ENCODE data around the gene KCNMB2.

The KCNMB2 gene

DNA sequence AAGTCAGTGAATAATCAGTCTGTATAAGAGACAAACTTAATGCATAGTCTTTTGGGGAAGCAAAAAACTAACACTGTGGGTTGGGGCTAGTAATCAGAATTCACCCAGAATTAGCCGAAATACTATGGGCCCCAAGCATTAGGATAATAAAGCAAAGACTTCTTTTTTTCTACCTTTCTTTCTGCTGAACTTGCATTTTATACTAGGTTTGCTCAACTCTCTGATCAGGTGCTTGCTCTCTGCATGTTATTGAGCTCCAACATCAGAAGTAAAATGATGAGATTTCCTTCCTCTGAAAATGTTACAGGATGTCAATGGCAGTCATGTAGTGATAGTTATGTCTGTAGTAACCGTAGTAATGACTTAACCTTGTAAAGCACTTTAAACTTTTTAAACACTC lies 216.6 kb downstream of the KCNMB2 start:
- Histone ChIP-seq H3K27me3 (ENCODE audit: insufficient read depth, low read depth, severe bottlenecking) (no peaks in the 10 kb centered on the region), H3K36me3 (no peaks in the 10 kb centered on the region), H3K9me3 (ENCODE audit: severe bottlenecking) (no peaks in the 10 kb centered on the region), H3K4me3 (ENCODE audit: low read depth, low read length) (no peak overlapping the region), H3K27ac (no peak overlapping the region)
- no peak for DNase-seq
- TF ChIP-seq, protein P1, sequence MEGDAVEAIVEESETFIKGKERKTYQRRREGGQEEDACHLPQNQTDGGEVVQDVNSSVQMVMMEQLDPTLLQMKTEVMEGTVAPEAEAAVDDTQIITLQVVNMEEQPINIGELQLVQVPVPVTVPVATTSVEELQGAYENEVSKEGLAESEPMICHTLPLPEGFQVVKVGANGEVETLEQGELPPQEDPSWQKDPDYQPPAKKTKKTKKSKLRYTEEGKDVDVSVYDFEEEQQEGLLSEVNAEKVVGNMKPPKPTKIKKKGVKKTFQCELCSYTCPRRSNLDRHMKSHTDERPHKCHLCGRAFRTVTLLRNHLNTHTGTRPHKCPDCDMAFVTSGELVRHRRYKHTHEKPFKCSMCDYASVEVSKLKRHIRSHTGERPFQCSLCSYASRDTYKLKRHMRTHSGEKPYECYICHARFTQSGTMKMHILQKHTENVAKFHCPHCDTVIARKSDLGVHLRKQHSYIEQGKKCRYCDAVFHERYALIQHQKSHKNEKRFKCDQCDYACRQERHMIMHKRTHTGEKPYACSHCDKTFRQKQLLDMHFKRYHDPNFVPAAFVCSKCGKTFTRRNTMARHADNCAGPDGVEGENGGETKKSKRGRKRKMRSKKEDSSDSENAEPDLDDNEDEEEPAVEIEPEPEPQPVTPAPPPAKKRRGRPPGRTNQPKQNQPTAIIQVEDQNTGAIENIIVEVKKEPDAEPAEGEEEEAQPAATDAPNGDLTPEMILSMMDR (IDR thresholded peaks at IDR 0.05; ENCODE audit: low read depth, low read length) = no peak

GRCh38 chr3:178754852-178755510 lies 218.7 kb downstream of the KCNMB2 start:
- no peaks in the 10 kb centered on the region for H3K9me3 ChIP-seq (ENCODE audit: severe bottlenecking)
- no peaks in the 10 kb centered on the region for H3K27me3 ChIP-seq (ENCODE audit: insufficient read depth, low read depth, severe bottlenecking)
- TF ChIP-seq, protein P1 (IDR thresholded peaks at IDR 0.05; ENCODE audit: low read depth, low read length) = no peak
- H3K27ac ChIP-seq = no peak overlapping the region
- no peak for DNase-seq
- no peak overlapping the region for H3K4me3 ChIP-seq (ENCODE audit: low read depth, low read length)
- no peaks in the 10 kb centered on the region for H3K36me3 ChIP-seq

DNA sequence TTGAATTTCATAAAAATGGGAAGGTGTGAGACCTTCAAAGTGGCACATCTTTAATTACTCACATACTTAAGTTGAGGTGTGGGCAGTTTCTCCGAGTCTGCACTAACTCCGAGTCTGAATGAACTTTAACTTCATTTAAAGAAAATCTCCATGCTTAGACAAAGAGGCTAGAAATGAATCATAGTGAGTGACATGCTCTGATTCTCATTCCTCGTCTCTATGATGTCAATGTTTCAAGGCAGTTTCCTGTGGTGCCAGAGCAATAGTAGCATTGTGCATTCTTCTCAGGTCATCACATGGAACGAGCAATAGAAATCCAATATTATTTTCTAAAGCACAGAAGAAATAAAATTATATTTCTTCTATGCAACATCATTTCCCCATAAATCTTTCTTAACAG lies 224.8 kb downstream of the KCNMB2 start:
- TF ChIP-seq, protein P1 (IDR thresholded peaks at IDR 0.05; ENCODE audit: low read depth, low read length) = no peak

GRCh38 chr3:178761461-178761860 lies 225.2 kb downstream of the KCNMB2 start:
- Histone ChIP-seq H3K27me3 (ENCODE audit: insufficient read depth, low read depth, severe bottlenecking) (no peaks in the 10 kb centered on the region), H3K4me3 (ENCODE audit: low read depth, low read length) (no peak overlapping the region), H3K27ac (no peak overlapping the region), H3K9me3 (ENCODE audit: severe bottlenecking) (no peaks in the 10 kb centered on the region), H3K36me3 (no peaks in the 10 kb centered on the region)
- TF ChIP-seq, protein P1 (IDR thresholded peaks at IDR 0.05; ENCODE audit: low read depth, low read length) = no peak
- no peak for DNase-seq

More for the DNA sequence above, 224.8 kb downstream of the KCNMB2 start:
- H3K4me3 ChIP-seq (ENCODE audit: low read depth, low read length) = no peak overlapping the region
- H3K27ac ChIP-seq = no peak overlapping the region
- DNase-seq = no peak
- no peaks in the 10 kb centered on the region for H3K9me3 ChIP-seq (ENCODE audit: severe bottlenecking)
- no peaks in the 10 kb centered on the region for H3K36me3 ChIP-seq
- H3K27me3 ChIP-seq (ENCODE audit: insufficient read depth, low read depth, severe bottlenecking) = no peaks in the 10 kb centered on the region

GRCh38 chr3:178762385-178762784 lies 226.1 kb downstream of the KCNMB2 start:
- TF ChIP-seq, protein P1 (IDR thresholded peaks at IDR 0.05; ENCODE audit: low read depth, low read length) = no peak
- no peak for DNase-seq
- no peak overlapping the region for H3K4me3 ChIP-seq (ENCODE audit: low read depth, low read length)

GRCh38 chr3:178765472-178765871 lies 229.2 kb downstream of the KCNMB2 start:
- H3K36me3 ChIP-seq = no peaks in the 10 kb centered on the region
- H3K4me3 ChIP-seq (ENCODE audit: low read depth, low read length) = no peak overlapping the region
- TF ChIP-seq, protein P1 (IDR thresholded peaks at IDR 0.05; ENCODE audit: low read depth, low read length) = no peak
- H3K9me3 ChIP-seq (ENCODE audit: severe bottlenecking) = no peaks in the 10 kb centered on the region
- H3K27me3 ChIP-seq (ENCODE audit: insufficient read depth, low read depth, severe bottlenecking) = no peaks in the 10 kb centered on the region
- H3K27ac ChIP-seq = no peak overlapping the region
- no peak for DNase-seq

More at GRCh38 chr3:178762385-178762784, 226.1 kb downstream of the KCNMB2 start:
- no peaks in the 10 kb centered on the region for H3K36me3 ChIP-seq
- H3K27ac ChIP-seq = no peak overlapping the region
- H3K27me3 ChIP-seq (ENCODE audit: insufficient read depth, low read depth, severe bottlenecking) = no peaks in the 10 kb centered on the region
- no peaks in the 10 kb centered on the region for H3K9me3 ChIP-seq (ENCODE audit: severe bottlenecking)

All from WERI-Rb-1 (cell line).